H1 (cell line): ENCODE measurements around the gene CA9. TPM values are rescaled to one million over a fixed set of nuclear protein-coding genes. Genes with fewer than 3 reads are reported as not detected.

Experiments used
- CTCF ChIA-PET: fragments of 300-600 bp; sonication (Branson Sonifier 250); formaldehyde crosslinking; loops from one replicate; lab custom pipeline; 2021; ENCODE audit not compliant: partially characterized antibody; lab: Charles Lee
- POLR2A ChIA-PET: fragments of 300-600 bp; sonication (Branson Sonifier 250); formaldehyde crosslinking; loops from one replicate; lab custom pipeline; 2021; ENCODE audit warnings: inconsistent platforms; ENCODE audit not compliant: partially characterized antibody; lab: Charles Lee
- DNase-seq, 2 experiments: peaks; one replicate each; pipeline versions ENCODE4 v3.0.0 to v3.0.0-alpha.2; 2010 to 2022; ENCODE audit warnings: low spot score in 2 of 2, low read depth in 1 of 2, mixed read lengths in 1 of 2
- FAIRE-seq: peaks from 2 replicates; lab custom pipeline; 2011; peaks lifted over from hg19 to GRCh38; lab: Jason Lieb, UNC
- H2AFZ ChIP-seq: 2 replicates; pipeline ENCODE4 v1.8.1; 2012; ENCODE audit warnings: low read length, inconsistent platforms
- H2AK5ac ChIP-seq: 2 replicates; pipeline ENCODE4 v1.6.1; 2013; ENCODE audit warnings: low read depth, low read length
- H2BK120ac ChIP-seq: replicated peaks from 2 replicates; pipeline ENCODE3; 2013; ENCODE audit warnings: low read depth, low read length, inconsistent platforms
- H2BK12ac ChIP-seq: 2 replicates; pipeline ENCODE4 v1.6.1; 2013; ENCODE audit warnings: low read depth, low read length
- H2BK15ac ChIP-seq: 2 replicates; pipeline ENCODE4 v1.6.1; 2013; ENCODE audit warnings: low read length
- H2BK20ac ChIP-seq: 2 replicates; pipeline ENCODE4 v1.6.1; 2013; ENCODE audit warnings: low read length
- H2BK5ac ChIP-seq: 2 replicates; pipeline ENCODE4 v1.6.1; 2013; ENCODE audit warnings: low read depth, low read length
- H3K14ac ChIP-seq: 2 replicates; pipeline ENCODE4 v1.6.1; 2013; ENCODE audit warnings: inconsistent platforms; ENCODE audit not compliant: insufficient read length
- H3K18ac ChIP-seq: 2 replicates; pipeline ENCODE4 v1.6.1; 2013; ENCODE audit warnings: low read length; ENCODE audit errors: extremely low read depth
- H3K23ac ChIP-seq: 2 replicates; pipeline ENCODE4 v1.6.1; 2013; ENCODE audit warnings: inconsistent platforms; ENCODE audit not compliant: insufficient read length
- H3K23me2 ChIP-seq: 2 replicates; pipeline ENCODE4 v1.6.1; 2013; ENCODE audit warnings: low read depth, low read length
- H3K27ac ChIP-seq: 2 replicates; pipeline ENCODE4 v1.6.1; 2011; ENCODE audit warnings: low read depth, low read length, inconsistent platforms
- H3K27me3 ChIP-seq, 4 experiments: replicated peaks in 1 of 4; 1 replicate in 1 of 4; 2 replicates in 3 of 4; pipeline versions ENCODE4 v1.6.1 to v1.8.1; 2011 to 2013; ENCODE audit warnings: low read length in 3 of 4, mild to moderate bottlenecking in 3 of 4, inconsistent platforms in 2 of 4, mixed read lengths in 2 of 4, moderate library complexity in 1 of 4; ENCODE audit not compliant: control insufficient read depth in 3 of 4, insufficient read depth in 3 of 4; ENCODE audit errors: extremely low read depth in 1 of 4
- H3K36me3 ChIP-seq, 4 experiments: 2 replicates each; pipeline versions ENCODE4 v1.6.1 to v1.8.1; 2011 to 2013; ENCODE audit warnings: mild to moderate bottlenecking in 4 of 4, low read length in 3 of 4, moderate library complexity in 2 of 4, control low read depth in 1 of 4, inconsistent platforms in 1 of 4; ENCODE audit not compliant: insufficient read depth in 4 of 4, control insufficient read depth in 2 of 4
- H3K4ac ChIP-seq: replicated peaks from 2 replicates; pipeline ENCODE3; 2013; ENCODE audit warnings: low read length, low read depth, mixed read lengths, inconsistent platforms; ENCODE audit not compliant: insufficient read length
- H3K4me1 ChIP-seq, 4 experiments: replicated peaks in 1 of 4; 1 replicate in 1 of 4; 2 replicates in 3 of 4; pipeline versions ENCODE4 v1.6.1 to v1.8.1; 2011 to 2013; ENCODE audit warnings: low read length in 3 of 4, inconsistent platforms in 2 of 4, mixed read lengths in 1 of 4; ENCODE audit not compliant: insufficient read depth in 4 of 4, control insufficient read depth in 3 of 4
- H3K4me2 ChIP-seq, 2 experiments: 2 replicates each; pipeline versions ENCODE4 v1.6.1 to v1.8.1; 2011 to 2013; ENCODE audit warnings: low read depth in 2 of 2, low read length in 2 of 2, control low read depth in 1 of 2, inconsistent platforms in 1 of 2, mild to moderate bottlenecking in 1 of 2; ENCODE audit not compliant: insufficient read depth in 1 of 2
- H3K4me3 ChIP-seq, 4 experiments: fragments of 200-600, 300-600 bp in 1 of 4; sonication (generic), shearing (Covaris generic), sonication (Bioruptor Twin) in 1 of 4; 2 replicates each; pipeline versions ENCODE4 v1.5.1 to v1.8.1; 2011 to 2016; ENCODE audit warnings: low read length in 4 of 4, low read depth in 3 of 4, control low read depth in 2 of 4, inconsistent platforms in 2 of 4, mild to moderate bottlenecking in 2 of 4, mixed read lengths in 1 of 4, moderate library complexity in 1 of 4; ENCODE audit not compliant: insufficient read depth in 2 of 4; ENCODE audit errors: extremely low read depth in 1 of 4
- H3K56ac ChIP-seq: replicated peaks from 2 replicates; pipeline ENCODE3; 2013; ENCODE audit warnings: low read depth, mild to moderate bottlenecking, mixed read lengths, low read length, inconsistent platforms; ENCODE audit not compliant: insufficient read length
- H3K79me1 ChIP-seq: 2 replicates; pipeline ENCODE4 v1.6.1; 2013; ENCODE audit warnings: low read depth, low read length, control low read depth
- H3K79me2 ChIP-seq, 2 experiments: 2 replicates each; pipeline versions ENCODE4 v1.6.1 to v1.8.1; 2012 to 2013; ENCODE audit warnings: low read length in 2 of 2, mild to moderate bottlenecking in 2 of 2, inconsistent platforms in 1 of 2; ENCODE audit not compliant: insufficient read depth in 2 of 2, control insufficient read depth in 1 of 2
- H3K9ac ChIP-seq, 4 experiments: replicated peaks in 1 of 4; 1 replicate in 1 of 4; 2 replicates in 3 of 4; pipeline versions ENCODE4 v1.6.1 to v1.8.1; 2011 to 2013; ENCODE audit warnings: low read depth in 3 of 4, low read length in 3 of 4, control low read depth in 2 of 4, mild to moderate bottlenecking in 2 of 4, moderate library complexity in 2 of 4, inconsistent platforms in 1 of 4; ENCODE audit errors: extremely low read depth in 1 of 4
- H3K9me3 ChIP-seq, 2 experiments: 2 replicates each; pipeline versions ENCODE4 v1.6.1 to v1.8.1; 2012 to 2013; ENCODE audit warnings: mild to moderate bottlenecking in 2 of 2, moderate library complexity in 2 of 2, control low read depth in 1 of 2, inconsistent platforms in 1 of 2, low read depth in 1 of 2, low read length in 1 of 2, mixed read lengths in 1 of 2; ENCODE audit not compliant: insufficient read depth in 2 of 2
- H4K20me1 ChIP-seq, 2 experiments: replicated peaks in 1 of 2; 2 replicates each; pipeline versions ENCODE3 to v1.8.1; 2011 to 2013; ENCODE audit warnings: inconsistent platforms in 2 of 2, low read length in 2 of 2, mild to moderate bottlenecking in 1 of 2; ENCODE audit not compliant: insufficient read depth in 2 of 2, control insufficient read depth in 1 of 2
- H4K5ac ChIP-seq: 2 replicates; pipeline ENCODE4 v1.6.1; 2013; ENCODE audit warnings: low read length, low read depth, mixed read lengths, inconsistent platforms; ENCODE audit not compliant: insufficient read length
- H4K8ac ChIP-seq: 2 replicates; pipeline ENCODE4 v1.8.0; 2013; ENCODE audit warnings: mild to moderate bottlenecking, moderate library complexity, low read length, inconsistent platforms; ENCODE audit not compliant: insufficient read depth; ENCODE audit errors: extremely low read depth
- H4K91ac ChIP-seq: replicated peaks from 2 replicates; pipeline ENCODE3; 2013; ENCODE audit warnings: low read length, mixed read lengths, inconsistent platforms; ENCODE audit not compliant: insufficient read length
- CHD1 ChIP-seq: IDR thresholded peaks from 2 replicates; pipeline ENCODE4 v1.6.1; 2012; ENCODE audit warnings: low read depth, low read length, improper control_type of control experiment
- CHD2 ChIP-seq: IDR thresholded peaks from 2 replicates; pipeline ENCODE4 v1.6.1; 2012; ENCODE audit warnings: low read length, improper control_type of control experiment
- MAX ChIP-seq: IDR thresholded peaks from 2 replicates; pipeline ENCODE4 v1.6.1; 2012; ENCODE audit warnings: inconsistent platforms
- PHF8 ChIP-seq: fragments of 200-600 bp; sonication (generic); conservative IDR thresholded peaks from 2 replicates; pipeline ENCODE4 v1.7.1; 2012; ENCODE audit warnings: low read depth, mild to moderate bottlenecking, inconsistent platforms, low read length, moderate library complexity
- RAD21 ChIP-seq, 2 experiments: IDR thresholded peaks in 1 of 2; conservative IDR thresholded peaks in 1 of 2; 2 replicates each; pipeline ENCODE4 v1.6.1; 2011; ENCODE audit warnings: low read depth in 2 of 2, low read length in 2 of 2, improper control_type of control experiment in 1 of 2, inconsistent platforms in 1 of 2, mild to moderate bottlenecking in 1 of 2, moderate library complexity in 1 of 2
- SAP30 ChIP-seq: fragments of 300-600 bp; sonication (generic); IDR thresholded peaks from 2 replicates; pipeline ENCODE4 v1.7.1; 2012; ENCODE audit warnings: low read length, moderate library complexity, mild to moderate bottlenecking, inconsistent platforms; ENCODE audit not compliant: insufficient read depth, insufficient replicate concordance
- SP4 ChIP-seq: IDR thresholded peaks from 2 replicates; pipeline ENCODE4 v1.6.1; 2012; ENCODE audit warnings: low read length, inconsistent platforms
- SRF ChIP-seq: IDR thresholded peaks from 2 replicates; pipeline ENCODE4 v1.6.1; 2011; ENCODE audit warnings: mild to moderate bottlenecking, low read depth, low read length, moderate library complexity
- WGBS, 2 experiments: shearing (Covaris generic) in 1 of 2; methylation state at CpG; one replicate each; pipeline versions ENCODE4 v1.1.6 to v1.1.7; 2013 to 2015; ENCODE audit warnings: low lambda C conversion rate in 2 of 2, mixed read lengths in 2 of 2, inconsistent platforms in 1 of 2, low coverage in 1 of 2, missing lambda C conversion rate in 1 of 2; ENCODE audit not compliant: insufficient replicate concordance in 2 of 2, insufficient coverage in 1 of 2, insufficient read length in 1 of 2; ENCODE audit errors: extremely low coverage in 1 of 2, missing lambda C conversion rate in 1 of 2; 5-methylcytosine and 5-hydroxymethylcytosine counted together
- polyA plus RNA-seq, 7 experiments: library from polyadenylated mRNA; depleted of rRNA in 3 of 7; stranded (reverse) in 5 of 7; unstranded in 2 of 7; fragments of >200 nt in 5 of 7; fragments of 200-250 nt in 2 of 7; gene quantifications; 1 replicate in 5 of 7; 2 replicates in 1 of 7; 4 replicates in 1 of 7; pipeline versions ENCODE4 v1.2.1 to v1.2.3, GENCODE V29; 2011 to 2013; ENCODE audit warnings: missing spikeins in 2 of 7, mixed read lengths in 2 of 7
- total RNA-seq: library from RNA; stranded (reverse); fragmentation: NEBNext Ultra II Directional; extraction: Animal tissue kit (Norgen Biotek cat#: 25700); gene quantifications from 2 replicates; pipeline ENCODE4 v1.2.1, GENCODE V29; 2021

The CA9 gene
- total and polyA plus RNA-seq, 2 of the 8 experiments (the other 6 are each of a cell fraction or from before 2014, with no cell fraction given): 1.3 to 1.8 TPM

GRCh38 chr9:35643046-35643445 lies 30.7 kb upstream of the CA9 start:
- no peak overlapping the region for H2BK20ac ChIP-seq
- H3K27me3 ChIP-seq: no peaks in the 10 kb centered on the region
- no peak overlapping the region for H2BK5ac ChIP-seq
- no peak overlapping the region for H2BK120ac ChIP-seq
- H2AFZ ChIP-seq: no peak overlapping the region
- H3K56ac ChIP-seq: no peak overlapping the region
- no peak for FAIRE-seq
- no peaks in the 10 kb centered on the region for H3K79me1 ChIP-seq
- H3K79me2 ChIP-seq: no peaks in the 10 kb centered on the region
- DNase-seq: no peak
- TF ChIP-seq SAP30 (no peak), CHD2 (no peak), RAD21 (IDR thresholded peaks at IDR 0.05 in 1 of 2, conservative IDR thresholded peaks at IDR 0.05 in 1 of 2; ENCODE audit: low read depth in 2 of 2, low read length in 2 of 2) (no peak), PHF8 (no peak), SP4 (no peak), MAX (no peak), SRF (no peak), CHD1 (no peak)
- H3K4me3 ChIP-seq: no peak overlapping the region
- H3K18ac ChIP-seq: no peak overlapping the region
- no peak overlapping the region for H3K9ac ChIP-seq
- H3K4me2 ChIP-seq: no peak overlapping the region
- no peak overlapping the region for H2BK15ac ChIP-seq
- no peaks in the 10 kb centered on the region for H3K4me1 ChIP-seq
- POLR2A ChIA-PET: interaction anchor here (1.7 kb wide), 1 partner anchor 14 kb away, joined by 3 read pairs; no protein-coding TSS in a partner anchor
- H2BK12ac ChIP-seq: no peak overlapping the region
- no peak overlapping the region for H4K8ac ChIP-seq
- H3K23me2 ChIP-seq: peaks cover 8% of the 10 kb centered on the region; the same call in 1 of the 2 replicates
- 96% methylated on average over 12 of the region's 12 CpGs; no CpG with 5 or more reads in 1 of the 2 experiments for WGBS, 2 experiments
- H3K23ac ChIP-seq: no peak overlapping the region
- H3K4ac ChIP-seq: no peak overlapping the region
- no peaks in the 10 kb centered on the region for H4K20me1 ChIP-seq
- no peak overlapping the region for H4K5ac ChIP-seq
- H2AK5ac ChIP-seq: no peak overlapping the region
- H3K9me3 ChIP-seq: peaks cover 0 to 2% of the 10 kb centered on the region in 2 experiments; a peak in 1 of 4 replicates
- no peak overlapping the region for H3K14ac ChIP-seq
- H3K27ac ChIP-seq: no peak overlapping the region
- no peaks in the 10 kb centered on the region; a peak in 2 of 8 replicates for H3K36me3 ChIP-seq
- H4K91ac ChIP-seq: no peak overlapping the region
- CTCF ChIA-PET: interaction anchor here (0.8 to 2.1 kb wide), 6 partner anchors 15 to 165 kb away, joined by 3 to 6 read pairs (median 4); no protein-coding TSS in a partner anchor
